Spleen (tissue), 11 donors: Measurements from ENCODE around the gene HSCB. TPM values are rescaled to one million over a fixed set of nuclear protein-coding genes. Genes with fewer than 3 reads are reported as not detected.
A peak's percentile ranks its signal among the peaks of the same experiment; 100 is the strongest.

ENCODE experiments used
- DNase-seq: peaks from one replicate; pipeline ENCODE4 v3.0.0-alpha.2; 2020
- H3K27ac ChIP-seq, 8 donors: fragments of 200-600 bp; sonication (generic) in 7 of 8; 1 replicate in 4 of 8; 2 replicates in 4 of 8; pipeline versions ENCODE4 v1.5.0 to v1.8.0; 2016 to 2021; ENCODE audit warnings: inconsistent platforms in 4 of 8, mild to moderate bottlenecking in 4 of 8, moderate library complexity in 1 of 8
- H3K27me3 ChIP-seq, 7 donors: fragments of 200-600 bp; sonication (generic) in 6 of 7; replicated peaks in 1 of 7; 1 replicate in 4 of 7; 2 replicates in 3 of 7; pipeline versions ENCODE4 v1.5.0 to v1.8.0; 2016 to 2021; ENCODE audit warnings: inconsistent platforms in 3 of 7, mild to moderate bottlenecking in 1 of 7
- H3K36me3 ChIP-seq, 6 donors: fragments of 200-600 bp; sonication (generic) in 5 of 6; 1 replicate in 4 of 6; 2 replicates in 2 of 6; pipeline versions ENCODE4 v1.5.0 to v1.8.0; 2016 to 2021; ENCODE audit warnings: inconsistent platforms in 2 of 6
- H3K4me1 ChIP-seq, 6 donors: fragments of 200-600 bp; sonication (generic) in 5 of 6; 1 replicate in 3 of 6; 2 replicates in 3 of 6; pipeline versions ENCODE4 v1.5.0 to v1.8.0; 2016 to 2021; ENCODE audit warnings: inconsistent platforms in 3 of 6
- H3K4me3 ChIP-seq, 8 donors: fragments of 200-600 bp; sonication (generic) in 7 of 8; 1 replicate in 4 of 8; 2 replicates in 4 of 8; pipeline versions ENCODE4 v1.5.0 to v1.8.0; 2016 to 2021; ENCODE audit warnings: inconsistent platforms in 4 of 8, mild to moderate bottlenecking in 4 of 8, moderate library complexity in 2 of 8
- H3K9me3 ChIP-seq, 8 donors: fragments of 200-600 bp; sonication (generic) in 7 of 8; 1 replicate in 4 of 8; 2 replicates in 4 of 8; pipeline versions ENCODE4 v1.5.0 to v1.8.0; 2016 to 2021; ENCODE audit warnings: inconsistent platforms in 4 of 8
- CTCF ChIP-seq, 11 experiments: fragments of 200-600 bp in 7 of 11; fragments of 450-650 bp in 4 of 11; sonication (generic) in 4 of 11; IDR thresholded peaks in 8 of 11; conservative IDR thresholded peaks in 3 of 11; 1 replicate in 7 of 11; 2 replicates in 4 of 11; pipeline versions ENCODE4 v1.4.0 to v1.8.0; 2016 to 2021; ENCODE audit warnings: antibody characterized with exemption in 11 of 11, inconsistent platforms in 4 of 11, mild to moderate bottlenecking in 1 of 11
- POLR2A ChIP-seq, 3 donors: fragments of 450-650 bp; IDR thresholded peaks; one replicate each; pipeline ENCODE4 v1.5.1; 2017; ENCODE audit warnings: antibody characterized with exemption in 3 of 3, mild to moderate bottlenecking in 1 of 3
- POLR2AphosphoS5 ChIP-seq, 3 donors: sonication (generic); formaldehyde crosslinking; IDR thresholded peaks; one replicate each; pipeline ENCODE4 v1.5.1; 2017; ENCODE audit warnings: antibody characterized with exemption in 3 of 3
- WGBS, 5 donors: extraction: QIAGEN DNeasy Blood & Tissue Kit in 3 of 5; methylation state at CpG; one replicate each; pipeline versions ENCODE4 v1.1.5 to v1.1.7; 2013 to 2018; 5-methylcytosine and 5-hydroxymethylcytosine counted together
- intact Hi-C: fragments of 100-400 bp; cut with DNase I; formaldehyde crosslinking; loops from one replicate; pipeline ENCODE4 v1.15.0; 2023; ENCODE audit warnings: low total_unique reads
- polyA plus RNA-seq, 3 donors: library from polyadenylated mRNA; stranded (reverse); fragments of 200-250 nt; gene quantifications; one replicate each; pipeline ENCODE4 v1.2.1, GENCODE V29; 2013
- total RNA-seq, 7 donors: library from RNA; depleted of rRNA in 3 of 7; stranded (reverse); fragments of >200 nt in 3 of 7; fragmentation: NEBNext Ultra II Directional in 4 of 7; extraction: Animal tissue kit (Norgen Biotek cat#: 25700) in 4 of 7; gene quantifications; one replicate each; pipeline versions ENCODE4 v1.1.0 to v1.2.1, GENCODE V29; 2016 to 2021
- donor health status: healthy with polysubstance abuse.
- donor health status: DM: no; HTN: no; CAD: no; lungs with moderate emphysema.
- donor health status: DM: no; HTN: no; CAD: no.
- donor health status: Bipolar disorder and iron deficiency.
- donor health status: healthy.
- donor health status: DM: no; HTN: no; CAD: no.
- donor health status: DM: yes; HTN: yes; CAD: no.

Gene HSCB
- total and polyA plus RNA-seq, 10 donors, result 13.5 to 26.6 (median 19.0) TPM

- Histone ChIP-seq H3K4me3 (no peak overlapping the region), H3K36me3 (peaks cover 0 to 70% (median 4%) of the 10 kb centered on the region in 6 donors), H3K4me1 (peaks cover 0 to 27% (median 10%) of the 10 kb centered on the region in 6 donors), H3K27ac (no peak overlapping the region), H3K9me3 (no peaks in the 10 kb centered on the region), H3K27me3 (no peaks in the 10 kb centered on the region)
- intact Hi-C loops, result no loop called here
- no peak for DNase-seq
- 62 to 82% (median 66%) methylated on average over 6 of the region's 6 CpGs for WGBS, 5 donors
- TF ChIP-seq POLR2A (IDR thresholded peaks at IDR 0.05), result no peak
- no peak for TF ChIP-seq POLR2AphosphoS5 (IDR thresholded peaks at IDR 0.05)
- no peak for TF ChIP-seq CTCF (IDR thresholded peaks at IDR 0.05 in 8 of 11, conservative IDR thresholded peaks at IDR 0.05 in 3 of 11)
Observed at GRCh38 chr22:28706845-28707244, 35.0 kb upstream of the HSCB start.

GRCh38 chr22:28710107-28710506 lies 31.7 kb upstream of the HSCB start:
- H3K9me3 ChIP-seq, result no peaks in the 10 kb centered on the region
- no peak overlapping the region for H3K4me3 ChIP-seq
- peaks cover 0 to 18% (median 10%) of the 10 kb centered on the region in 6 donors for H3K4me1 ChIP-seq
- intact Hi-C loops, result no loop called here
- peaks cover 0 to 52% (median 4%) of the 10 kb centered on the region in 6 donors for H3K36me3 ChIP-seq
- no peak for TF ChIP-seq POLR2AphosphoS5 (IDR thresholded peaks at IDR 0.05)
- TF ChIP-seq POLR2A (IDR thresholded peaks at IDR 0.05), result no peak
- no peak for TF ChIP-seq CTCF (IDR thresholded peaks at IDR 0.05 in 8 of 11, conservative IDR thresholded peaks at IDR 0.05 in 3 of 11)
- no peaks in the 10 kb centered on the region for H3K27me3 ChIP-seq
- DNase-seq, result no peak
- peak overlapping the region in 1 of 8 donors; percentile 24 for H3K27ac ChIP-seq

GRCh38 chr22:28710576-28711191 lies 31.2 kb upstream of the HSCB start:
- DNase-seq, result no peak
- no peak for TF ChIP-seq POLR2A (IDR thresholded peaks at IDR 0.05)
- H3K27ac ChIP-seq, result peak overlapping the region in 2 of 8 donors; percentile 2 to 24
- peaks cover 0 to 18% (median 10%) of the 10 kb centered on the region in 6 donors for H3K4me1 ChIP-seq
- intact Hi-C loops, result no loop called here
- H3K9me3 ChIP-seq, result no peaks in the 10 kb centered on the region
- 61 to 78% (median 75%) methylated on average over 3 of the region's 3 CpGs for WGBS, 5 donors
- peaks cover 0 to 48% (median 4%) of the 10 kb centered on the region in 6 donors for H3K36me3 ChIP-seq
- no peaks in the 10 kb centered on the region for H3K27me3 ChIP-seq
- no peak overlapping the region for H3K4me3 ChIP-seq

- no peak overlapping the region for H3K4me3 ChIP-seq
- no peaks in the 10 kb centered on the region for H3K9me3 ChIP-seq
- H3K4me1 ChIP-seq, result peaks cover 0 to 12% (median 9%) of the 10 kb centered on the region in 6 donors
- intact Hi-C loops, result no loop called here
- no peaks in the 10 kb centered on the region for H3K27me3 ChIP-seq
- no peak for DNase-seq
- WGBS, 5 donors, result 53 to 69% (median 60%) methylated on average over 2 of the region's 2 CpGs
- peaks cover 0 to 42% (median 4%) of the 10 kb centered on the region in 6 donors for H3K36me3 ChIP-seq
- no peak for TF ChIP-seq CTCF (IDR thresholded peaks at IDR 0.05 in 8 of 11, conservative IDR thresholded peaks at IDR 0.05 in 3 of 11)
- no peak for TF ChIP-seq POLR2A (IDR thresholded peaks at IDR 0.05)
- H3K27ac ChIP-seq, result peak overlapping the region in 2 of 8 donors; percentile 1 to 24
Observed at GRCh38 chr22:28711341-28711740, 30.5 kb upstream of the HSCB start.
